T47D (cell line): ENCODE data around the gene OLFM4.
"Not testable (repeated sequence)": the region's sequence is repeated elsewhere in the genome, so short reads cannot be mapped to it uniquely, and the experiment has no call there.

Experiments used
- DNase-seq, 2 experiments: peaks; one replicate each; pipeline versions ENCODE4 v3.0.0 to v3.0.0-alpha.2; 2011 to 2012; ENCODE audit warnings: low read depth in 1 of 2, low spot score in 1 of 2
- JUND ChIP-seq: IDR thresholded peaks from 2 replicates; pipeline ENCODE4 v1.6.1; 2012; ENCODE audit warnings: low read depth
- in situ Hi-C: cut with HindIII; loops from 2 replicates; pipeline ENCODE4 v1.10.0; 2016; ENCODE audit warnings: low sequenced_read_pairs, low pct_unique_long_range_greater_than_20kb

OLFM4 gene

GRCh38 chr13:52999093-52999696, 29.4 kb upstream of the OLFM4 start:
- no peak for TF ChIP-seq JUND
- in situ Hi-C loops: no loop called here
- no peak for DNase-seq

- in situ Hi-C loops: no loop called here
- no peak for TF ChIP-seq JUND
- no peak for DNase-seq
Observed at GRCh38 chr13:53001444-53002225, 27.0 kb upstream of the OLFM4 start.

GRCh38 chr13:53004573-53004972, 24.0 kb upstream of the OLFM4 start:
- TF ChIP-seq JUND: no peak
- DNase-seq: peak in 1 of 2 experiments; percentile 15
- in situ Hi-C loops: no loop called here

DNA sequence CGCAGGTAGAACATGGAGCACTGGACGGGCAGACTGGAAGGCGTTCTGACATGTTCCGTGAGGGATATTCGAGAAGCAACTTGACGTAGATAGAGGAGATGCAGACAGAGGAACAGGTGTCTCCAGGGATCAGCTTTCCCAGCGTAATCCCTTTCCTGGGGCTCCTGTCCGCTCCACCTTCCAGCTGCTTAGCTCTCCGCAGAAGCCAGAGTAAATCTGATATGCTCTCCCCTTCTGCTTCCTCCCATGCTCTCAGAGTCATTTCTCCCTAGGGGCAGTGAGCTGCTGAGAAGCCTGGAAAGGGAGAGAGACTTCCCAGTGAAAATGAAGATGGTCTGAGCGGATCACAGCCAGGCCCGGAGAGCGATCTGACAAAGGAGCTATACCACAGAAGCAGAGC, 23.0 kb upstream of the OLFM4 start:
- DNase-seq: no peak
- in situ Hi-C loops: no loop called here
- TF ChIP-seq JUND: no peak

DNA sequence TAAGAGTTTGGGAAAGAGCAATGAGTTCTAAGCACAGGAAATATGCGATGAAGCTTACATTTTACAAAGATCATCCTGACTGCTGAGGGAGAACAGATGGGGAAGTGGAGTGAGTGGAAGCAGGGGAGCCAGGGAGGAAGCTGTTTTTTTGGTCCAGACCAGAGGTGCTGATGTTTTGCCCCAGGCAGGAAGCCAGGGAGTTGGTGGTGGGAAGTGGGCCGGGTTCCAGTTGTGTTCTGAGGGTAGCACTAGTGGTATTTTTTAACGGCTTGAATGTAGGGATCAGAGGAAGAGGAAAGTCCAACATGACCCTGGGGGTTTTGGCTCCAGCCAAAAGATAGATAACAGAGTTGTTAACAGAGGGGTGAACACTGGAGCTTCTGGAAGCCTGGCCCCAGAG, 20.7 kb upstream of the OLFM4 start:
- DNase-seq: no peak
- in situ Hi-C loops: no loop called here
- no peak for TF ChIP-seq JUND

DNA sequence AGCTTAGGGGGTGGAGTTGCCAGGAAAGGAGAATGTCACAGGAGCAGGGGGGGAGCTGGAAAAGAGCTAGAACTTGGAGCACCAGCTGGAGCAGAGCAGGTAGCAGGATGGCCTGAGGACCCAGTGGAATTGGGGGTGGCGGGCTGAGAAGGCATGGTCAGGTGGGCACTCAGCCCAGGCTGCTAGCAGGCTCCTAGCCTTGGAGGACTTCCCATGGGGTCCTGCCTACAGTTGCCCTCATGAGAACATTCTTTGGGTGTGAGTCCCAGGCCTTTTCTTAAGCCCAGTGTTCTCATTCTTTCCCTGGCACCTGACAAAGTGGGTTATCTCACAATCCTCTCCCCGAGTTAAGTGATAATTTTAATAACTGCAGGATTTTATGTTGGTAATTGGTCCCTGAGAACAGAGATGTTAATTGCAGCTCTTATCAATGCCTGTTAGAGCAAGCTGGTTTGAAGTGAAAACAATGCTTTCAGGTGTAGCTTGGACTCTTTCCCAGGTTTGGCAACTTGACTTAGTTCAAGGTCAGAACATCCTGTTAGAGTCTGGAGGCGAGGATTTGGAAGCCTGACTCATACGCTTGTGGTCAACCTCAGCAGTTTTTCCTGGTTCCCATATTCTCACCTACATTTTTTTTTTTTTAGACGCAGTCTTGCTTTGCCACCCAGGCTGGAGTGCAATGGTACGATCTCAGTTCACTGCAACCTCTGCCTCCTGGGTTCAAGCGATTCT, 18.1 kb upstream of the OLFM4 start:
- DNase-seq: peak in 1 of 2 experiments; percentile 43
- no peak for TF ChIP-seq JUND
- in situ Hi-C loops: no loop called here

DNA sequence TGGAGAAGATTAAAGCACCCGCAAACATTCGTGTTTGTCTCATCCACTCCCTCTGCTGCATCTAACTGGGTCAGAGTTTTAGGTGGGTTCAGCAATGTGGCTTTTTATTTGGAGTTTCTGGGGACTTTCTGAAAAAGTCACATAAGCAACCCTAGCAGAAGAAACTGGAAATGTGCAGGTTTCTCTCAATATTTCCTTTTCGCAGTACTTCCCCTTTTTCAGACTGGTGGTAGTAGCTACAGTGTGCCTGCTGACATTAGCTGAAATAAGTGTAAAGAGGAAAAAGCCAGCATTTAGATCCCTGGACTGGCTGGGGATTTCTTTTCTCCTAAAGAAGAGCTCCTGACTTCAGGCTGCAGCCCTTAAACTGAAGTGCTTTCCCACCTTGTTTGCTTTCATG, 15.9 kb upstream of the OLFM4 start:
- no peak for DNase-seq
- in situ Hi-C loops: no loop called here
- TF ChIP-seq JUND: no peak

- in situ Hi-C loops: no loop called here
- TF ChIP-seq JUND: no peak
- no peak for DNase-seq
Observed at GRCh38 chr13:53013113-53013512, 15.5 kb upstream of the OLFM4 start.

DNA sequence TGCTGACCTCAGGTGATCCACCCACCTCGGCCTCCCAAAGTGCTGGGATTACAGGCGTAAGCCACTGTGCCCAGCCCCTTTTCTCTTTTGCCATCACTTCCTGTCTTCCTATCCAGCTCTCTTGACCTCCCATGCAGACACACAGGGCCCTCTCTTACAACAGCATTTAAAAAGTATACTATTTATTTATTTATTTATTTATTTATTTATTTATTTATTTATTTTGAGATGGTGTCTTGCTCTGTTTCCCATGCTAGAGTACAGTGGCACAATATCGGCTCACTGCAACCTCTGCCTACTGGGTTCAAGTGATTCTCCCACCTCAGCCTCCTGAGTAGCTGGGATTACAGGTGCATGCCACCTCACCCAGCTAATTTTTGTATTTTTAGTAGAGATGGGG, 14.6 kb upstream of the OLFM4 start:
- in situ Hi-C loops, DNase-seq: not testable (repeated sequence)

DNA sequence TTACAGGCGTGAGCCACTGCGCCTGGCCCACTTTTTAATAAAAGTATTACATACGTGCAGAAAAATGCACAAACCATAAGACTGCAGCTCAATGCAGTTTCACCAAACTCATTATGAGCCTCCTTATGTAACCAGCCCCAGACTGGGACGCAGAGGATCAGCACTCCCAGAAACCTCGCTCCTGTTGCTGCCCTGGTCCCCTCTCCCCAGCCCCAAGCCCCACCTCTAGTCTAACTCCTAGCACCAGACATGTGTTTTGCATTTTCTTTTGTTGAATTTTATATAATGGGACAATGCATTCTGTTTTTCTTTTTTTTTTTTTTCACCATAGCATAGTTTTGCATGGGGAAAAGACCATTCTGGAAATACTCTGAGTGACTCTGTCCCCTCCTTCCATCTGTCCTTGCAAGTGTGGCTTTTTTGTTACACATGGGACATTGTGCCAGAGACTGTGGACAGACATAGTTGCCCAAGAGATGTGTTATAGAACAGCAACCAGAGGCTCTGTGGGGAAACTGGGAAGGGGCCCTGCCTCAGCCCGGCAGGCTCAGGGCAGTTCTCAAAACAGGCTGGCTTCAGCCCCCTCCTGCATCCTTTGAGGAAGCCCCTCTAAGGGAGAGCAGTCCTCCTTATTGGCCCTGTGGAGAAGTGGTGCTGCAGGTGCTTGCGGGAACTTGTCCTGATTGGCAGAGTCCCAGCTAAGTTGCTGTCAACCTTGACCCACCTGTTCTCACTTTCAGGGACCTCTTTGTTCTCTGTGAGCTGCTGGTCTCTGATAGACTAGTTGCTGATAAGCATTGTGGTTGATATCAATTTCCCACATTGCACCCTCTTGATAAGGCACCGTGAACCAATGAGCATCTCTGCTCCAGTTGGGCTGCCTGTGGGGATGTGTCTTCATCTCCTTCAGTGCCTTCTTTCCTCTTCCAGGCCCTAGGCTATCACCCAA, 13.8 kb upstream of the OLFM4 start:
- in situ Hi-C loops: no loop called here
- no peak for TF ChIP-seq JUND
- no peak for DNase-seq

DNA sequence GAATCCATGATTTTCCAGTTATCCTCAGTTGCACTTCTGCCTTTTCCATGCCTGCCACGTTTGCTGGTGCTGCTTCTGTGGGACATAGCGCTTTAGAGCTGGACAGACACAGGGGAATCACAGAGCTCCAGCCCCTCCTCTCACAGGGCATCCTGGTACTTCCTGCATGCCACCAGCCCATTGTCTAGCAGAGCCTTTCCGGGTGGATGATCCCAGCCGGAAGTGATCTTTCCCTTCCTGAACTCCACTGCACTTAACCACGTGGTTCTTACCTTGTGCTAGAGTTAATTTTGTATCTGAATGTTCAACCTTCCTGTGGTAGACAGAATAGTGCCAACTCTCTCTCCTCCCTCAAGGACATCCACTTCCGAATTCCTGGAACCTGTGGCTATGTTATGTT, 12.6 kb upstream of the OLFM4 start:
- DNase-seq: no peak
- TF ChIP-seq JUND: no peak
- in situ Hi-C loops: no loop called here

GRCh38 chr13:53017433-53017970, 11.1 kb upstream of the OLFM4 start:
- no peak for DNase-seq
- no peak for TF ChIP-seq JUND
- in situ Hi-C loops: no loop called here
